H1 (cell line): ENCODE measurements around the gene NECTIN1. TPM values are rescaled to one million over a fixed set of nuclear protein-coding genes. Genes with fewer than 3 reads are reported as not detected.
A peak's percentile ranks its signal among the peaks of the same experiment; 100 is the strongest.

ENCODE experiments used
- CTCF ChIA-PET: fragments of 300-600 bp; sonication (Branson Sonifier 250); formaldehyde crosslinking; loops from one replicate; lab custom pipeline; 2021; ENCODE audit not compliant: partially characterized antibody; lab: Charles Lee
- POLR2A ChIA-PET: fragments of 300-600 bp; sonication (Branson Sonifier 250); formaldehyde crosslinking; loops from one replicate; lab custom pipeline; 2021; ENCODE audit warnings: inconsistent platforms; ENCODE audit not compliant: partially characterized antibody; lab: Charles Lee
- DNase-seq, 2 experiments: peaks; one replicate each; pipeline versions ENCODE4 v3.0.0 to v3.0.0-alpha.2; 2010 to 2022; ENCODE audit warnings: low spot score in 2 of 2, low read depth in 1 of 2, mixed read lengths in 1 of 2
- FAIRE-seq: peaks from 2 replicates; lab custom pipeline; 2011; peaks lifted over from hg19 to GRCh38; lab: Jason Lieb, UNC
- H2AFZ ChIP-seq: 2 replicates; pipeline ENCODE4 v1.8.1; 2012; ENCODE audit warnings: low read length, inconsistent platforms
- H2AK5ac ChIP-seq: 2 replicates; pipeline ENCODE4 v1.6.1; 2013; ENCODE audit warnings: low read depth, low read length
- H2BK120ac ChIP-seq: replicated peaks from 2 replicates; pipeline ENCODE3; 2013; ENCODE audit warnings: low read depth, low read length, inconsistent platforms
- H2BK12ac ChIP-seq: 2 replicates; pipeline ENCODE4 v1.6.1; 2013; ENCODE audit warnings: low read depth, low read length
- H2BK15ac ChIP-seq: 2 replicates; pipeline ENCODE4 v1.6.1; 2013; ENCODE audit warnings: low read length
- H2BK20ac ChIP-seq: 2 replicates; pipeline ENCODE4 v1.6.1; 2013; ENCODE audit warnings: low read length
- H2BK5ac ChIP-seq: 2 replicates; pipeline ENCODE4 v1.6.1; 2013; ENCODE audit warnings: low read depth, low read length
- H3K14ac ChIP-seq: 2 replicates; pipeline ENCODE4 v1.6.1; 2013; ENCODE audit warnings: inconsistent platforms; ENCODE audit not compliant: insufficient read length
- H3K18ac ChIP-seq: 2 replicates; pipeline ENCODE4 v1.6.1; 2013; ENCODE audit warnings: low read length; ENCODE audit errors: extremely low read depth
- H3K23ac ChIP-seq: 2 replicates; pipeline ENCODE4 v1.6.1; 2013; ENCODE audit warnings: inconsistent platforms; ENCODE audit not compliant: insufficient read length
- H3K23me2 ChIP-seq: 2 replicates; pipeline ENCODE4 v1.6.1; 2013; ENCODE audit warnings: low read depth, low read length
- H3K27ac ChIP-seq: 2 replicates; pipeline ENCODE4 v1.6.1; 2011; ENCODE audit warnings: low read depth, low read length, inconsistent platforms
- H3K27me3 ChIP-seq, 4 experiments: replicated peaks in 1 of 4; 1 replicate in 1 of 4; 2 replicates in 3 of 4; pipeline versions ENCODE4 v1.6.1 to v1.8.1; 2011 to 2013; ENCODE audit warnings: low read length in 3 of 4, mild to moderate bottlenecking in 3 of 4, inconsistent platforms in 2 of 4, mixed read lengths in 2 of 4, moderate library complexity in 1 of 4; ENCODE audit not compliant: control insufficient read depth in 3 of 4, insufficient read depth in 3 of 4; ENCODE audit errors: extremely low read depth in 1 of 4
- H3K36me3 ChIP-seq, 4 experiments: 2 replicates each; pipeline versions ENCODE4 v1.6.1 to v1.8.1; 2011 to 2013; ENCODE audit warnings: mild to moderate bottlenecking in 4 of 4, low read length in 3 of 4, moderate library complexity in 2 of 4, control low read depth in 1 of 4, inconsistent platforms in 1 of 4; ENCODE audit not compliant: insufficient read depth in 4 of 4, control insufficient read depth in 2 of 4
- H3K4ac ChIP-seq: replicated peaks from 2 replicates; pipeline ENCODE3; 2013; ENCODE audit warnings: low read length, low read depth, mixed read lengths, inconsistent platforms; ENCODE audit not compliant: insufficient read length
- H3K4me1 ChIP-seq, 4 experiments: replicated peaks in 1 of 4; 1 replicate in 1 of 4; 2 replicates in 3 of 4; pipeline versions ENCODE4 v1.6.1 to v1.8.1; 2011 to 2013; ENCODE audit warnings: low read length in 3 of 4, inconsistent platforms in 2 of 4, mixed read lengths in 1 of 4; ENCODE audit not compliant: insufficient read depth in 4 of 4, control insufficient read depth in 3 of 4
- H3K4me2 ChIP-seq, 2 experiments: 2 replicates each; pipeline versions ENCODE4 v1.6.1 to v1.8.1; 2011 to 2013; ENCODE audit warnings: low read depth in 2 of 2, low read length in 2 of 2, control low read depth in 1 of 2, inconsistent platforms in 1 of 2, mild to moderate bottlenecking in 1 of 2; ENCODE audit not compliant: insufficient read depth in 1 of 2
- H3K4me3 ChIP-seq, 4 experiments: fragments of 200-600, 300-600 bp in 1 of 4; sonication (generic), shearing (Covaris generic), sonication (Bioruptor Twin) in 1 of 4; 2 replicates each; pipeline versions ENCODE4 v1.5.1 to v1.8.1; 2011 to 2016; ENCODE audit warnings: low read length in 4 of 4, low read depth in 3 of 4, control low read depth in 2 of 4, inconsistent platforms in 2 of 4, mild to moderate bottlenecking in 2 of 4, mixed read lengths in 1 of 4, moderate library complexity in 1 of 4; ENCODE audit not compliant: insufficient read depth in 2 of 4; ENCODE audit errors: extremely low read depth in 1 of 4
- H3K56ac ChIP-seq: replicated peaks from 2 replicates; pipeline ENCODE3; 2013; ENCODE audit warnings: low read depth, mild to moderate bottlenecking, mixed read lengths, low read length, inconsistent platforms; ENCODE audit not compliant: insufficient read length
- H3K79me1 ChIP-seq: 2 replicates; pipeline ENCODE4 v1.6.1; 2013; ENCODE audit warnings: low read depth, low read length, control low read depth
- H3K79me2 ChIP-seq, 2 experiments: 2 replicates each; pipeline versions ENCODE4 v1.6.1 to v1.8.1; 2012 to 2013; ENCODE audit warnings: low read length in 2 of 2, mild to moderate bottlenecking in 2 of 2, inconsistent platforms in 1 of 2; ENCODE audit not compliant: insufficient read depth in 2 of 2, control insufficient read depth in 1 of 2
- H3K9ac ChIP-seq, 4 experiments: replicated peaks in 1 of 4; 1 replicate in 1 of 4; 2 replicates in 3 of 4; pipeline versions ENCODE4 v1.6.1 to v1.8.1; 2011 to 2013; ENCODE audit warnings: low read depth in 3 of 4, low read length in 3 of 4, control low read depth in 2 of 4, mild to moderate bottlenecking in 2 of 4, moderate library complexity in 2 of 4, inconsistent platforms in 1 of 4; ENCODE audit errors: extremely low read depth in 1 of 4
- H3K9me3 ChIP-seq, 2 experiments: 2 replicates each; pipeline versions ENCODE4 v1.6.1 to v1.8.1; 2012 to 2013; ENCODE audit warnings: mild to moderate bottlenecking in 2 of 2, moderate library complexity in 2 of 2, control low read depth in 1 of 2, inconsistent platforms in 1 of 2, low read depth in 1 of 2, low read length in 1 of 2, mixed read lengths in 1 of 2; ENCODE audit not compliant: insufficient read depth in 2 of 2
- H4K20me1 ChIP-seq, 2 experiments: replicated peaks in 1 of 2; 2 replicates each; pipeline versions ENCODE3 to v1.8.1; 2011 to 2013; ENCODE audit warnings: inconsistent platforms in 2 of 2, low read length in 2 of 2, mild to moderate bottlenecking in 1 of 2; ENCODE audit not compliant: insufficient read depth in 2 of 2, control insufficient read depth in 1 of 2
- H4K5ac ChIP-seq: 2 replicates; pipeline ENCODE4 v1.6.1; 2013; ENCODE audit warnings: low read length, low read depth, mixed read lengths, inconsistent platforms; ENCODE audit not compliant: insufficient read length
- H4K8ac ChIP-seq: 2 replicates; pipeline ENCODE4 v1.8.0; 2013; ENCODE audit warnings: mild to moderate bottlenecking, moderate library complexity, low read length, inconsistent platforms; ENCODE audit not compliant: insufficient read depth; ENCODE audit errors: extremely low read depth
- H4K91ac ChIP-seq: replicated peaks from 2 replicates; pipeline ENCODE3; 2013; ENCODE audit warnings: low read length, mixed read lengths, inconsistent platforms; ENCODE audit not compliant: insufficient read length
- EGR1 ChIP-seq: IDR thresholded peaks from 2 replicates; pipeline ENCODE4 v1.6.1; 2011; ENCODE audit warnings: low read depth, low read length, borderline replicate concordance
- HDAC2 ChIP-seq, 2 experiments: fragments of 300-600 bp in 1 of 2; sonication (generic) in 1 of 2; IDR thresholded peaks; 2 replicates each; pipeline ENCODE4 v1.6.1; 2011 to 2012; ENCODE audit warnings: low read depth in 2 of 2, low read length in 2 of 2, mild to moderate bottlenecking in 2 of 2, moderate library complexity in 2 of 2, borderline replicate concordance in 1 of 2, inconsistent platforms in 1 of 2
- KDM1A ChIP-seq: fragments of 200-600, 300-600 bp; sonication (generic); IDR thresholded peaks from 2 replicates; pipeline ENCODE4 v1.7.1; 2016; ENCODE audit warnings: mild to moderate bottlenecking, low read length, borderline replicate concordance
- PHF8 ChIP-seq: fragments of 200-600 bp; sonication (generic); conservative IDR thresholded peaks from 2 replicates; pipeline ENCODE4 v1.7.1; 2012; ENCODE audit warnings: low read depth, mild to moderate bottlenecking, inconsistent platforms, low read length, moderate library complexity
- RNF2 ChIP-seq: fragments of 200-900, 300-1000 bp; sonication (generic); IDR thresholded peaks from 2 replicates; pipeline ENCODE4 v1.7.1; 2016; ENCODE audit warnings: borderline replicate concordance, low read depth, mild to moderate bottlenecking, antibody characterized with exemption, low read length; ENCODE audit not compliant: poor library complexity, severe bottlenecking; ENCODE audit errors: missing control alignments
- SRF ChIP-seq: IDR thresholded peaks from 2 replicates; pipeline ENCODE4 v1.6.1; 2011; ENCODE audit warnings: mild to moderate bottlenecking, low read depth, low read length, moderate library complexity
- TBP ChIP-seq: IDR thresholded peaks from 2 replicates; pipeline ENCODE4 v1.6.1; 2011; ENCODE audit warnings: low read depth, low read length, improper control_type of control experiment
- WGBS, 2 experiments: shearing (Covaris generic) in 1 of 2; methylation state at CpG; one replicate each; pipeline versions ENCODE4 v1.1.6 to v1.1.7; 2013 to 2015; ENCODE audit warnings: low lambda C conversion rate in 2 of 2, mixed read lengths in 2 of 2, inconsistent platforms in 1 of 2, low coverage in 1 of 2, missing lambda C conversion rate in 1 of 2; ENCODE audit not compliant: insufficient replicate concordance in 2 of 2, insufficient coverage in 1 of 2, insufficient read length in 1 of 2; ENCODE audit errors: extremely low coverage in 1 of 2, missing lambda C conversion rate in 1 of 2; 5-methylcytosine and 5-hydroxymethylcytosine counted together
- polyA plus RNA-seq, 7 experiments: library from polyadenylated mRNA; depleted of rRNA in 3 of 7; stranded (reverse) in 5 of 7; unstranded in 2 of 7; fragments of >200 nt in 5 of 7; fragments of 200-250 nt in 2 of 7; gene quantifications; 1 replicate in 5 of 7; 2 replicates in 1 of 7; 4 replicates in 1 of 7; pipeline versions ENCODE4 v1.2.1 to v1.2.3, GENCODE V29; 2011 to 2013; ENCODE audit warnings: missing spikeins in 2 of 7, mixed read lengths in 2 of 7
- total RNA-seq: library from RNA; stranded (reverse); fragmentation: NEBNext Ultra II Directional; extraction: Animal tissue kit (Norgen Biotek cat#: 25700); gene quantifications from 2 replicates; pipeline ENCODE4 v1.2.1, GENCODE V29; 2021
- TF ChIP-seq, protein P1 (sequence below): IDR thresholded peaks from 2 replicates; pipeline ENCODE4 v1.6.1; 2012; ENCODE audit warnings: low read length, inconsistent platforms

The NECTIN1 gene
- total and polyA plus RNA-seq, 2 of the 8 experiments (the other 6 are each of a cell fraction or from before 2014, with no cell fraction given) = 43.2 to 97.7 TPM

DNA sequence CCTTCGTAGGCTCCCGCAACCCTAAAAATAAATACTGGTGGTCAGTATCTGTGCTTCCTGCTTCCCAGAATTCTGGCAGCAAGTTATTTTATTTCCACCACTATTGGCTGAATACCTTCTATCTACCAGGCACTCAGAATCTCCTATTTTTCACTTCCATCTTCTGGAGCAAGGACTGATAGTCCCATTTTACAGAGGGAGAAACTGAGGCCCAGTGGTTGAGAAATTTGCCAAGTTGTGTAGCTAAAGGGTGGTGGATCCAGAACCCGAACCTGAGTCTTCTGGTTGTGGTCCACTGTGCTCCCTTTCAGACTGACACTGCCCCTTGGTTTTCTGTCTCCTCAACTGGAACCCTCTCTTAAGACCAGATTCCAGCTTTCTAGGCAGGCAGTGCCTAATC is 31.6 kb downstream of the NECTIN1 start:
- Histone ChIP-seq H4K20me1 (peaks cover 45 to 47% of the 10 kb centered on the region in 2 experiments), H2BK5ac (no peak overlapping the region), H3K79me1 (peaks cover 28% of the 10 kb centered on the region), H3K36me3 (no peaks in the 10 kb centered on the region), H3K23ac (no peak overlapping the region), H3K14ac (no peak overlapping the region), H2BK20ac (no peak overlapping the region), H3K27ac (no peak overlapping the region), H3K23me2 (no peaks in the 10 kb centered on the region), H3K4ac (no peak overlapping the region), H3K79me2 (peaks cover 0 to 87% of the 10 kb centered on the region in 2 experiments; a peak in 3 of 4 replicates), H4K91ac (no peak overlapping the region), H3K4me2 (no peak overlapping the region), H2BK15ac (no peak overlapping the region), H2BK120ac (no peak overlapping the region), H3K18ac (0 out of 2 replicates have a peak overlapping the region, but pooled peaks have one; percentile 27), H3K4me1 (peaks cover 10 to 47% (median 36%) of the 10 kb centered on the region in 4 experiments), H3K27me3 (no peaks in the 10 kb centered on the region), H3K9me3 (no peaks in the 10 kb centered on the region), H2AK5ac (no peak overlapping the region), H4K8ac (no peak overlapping the region), H2AFZ (no peak overlapping the region), H2BK12ac (no peak overlapping the region), H4K5ac (no peak overlapping the region), H3K4me3 (no peak overlapping the region), H3K56ac (no peak overlapping the region), H3K9ac (no peak overlapping the region)
- ChIA-PET POLR2A (no interaction called here), CTCF (interaction anchor here (0.7 to 1.9 kb wide), 5 partner anchors 18 to 215 kb away, joined by 3 to 5 read pairs (median 3); no protein-coding TSS in a partner anchor)
- FAIRE-seq (no peak), DNase-seq (no peak)
- WGBS, 2 experiments = 90% methylated on average over 3 of the region's 3 CpGs; no CpG with 5 or more reads in 1 of the 2 experiments
- TF ChIP-seq HDAC2 (IDR thresholded peaks at IDR 0.05; ENCODE audit: borderline replicate concordance in 1 of 2, low read depth in 2 of 2, low read length in 2 of 2) = 0 out of 4 replicates have a peak, but pooled peaks of 1 of the 2 experiments have one; percentile 20
- TF ChIP-seq KDM1A = peak; percentile 71; the same call in 1 of the 2 replicates
- TF ChIP-seq RNF2 = no peak
- TF ChIP-seq EGR1 = no peak
- TF ChIP-seq PHF8 = no peak
- TF ChIP-seq, protein P1, sequence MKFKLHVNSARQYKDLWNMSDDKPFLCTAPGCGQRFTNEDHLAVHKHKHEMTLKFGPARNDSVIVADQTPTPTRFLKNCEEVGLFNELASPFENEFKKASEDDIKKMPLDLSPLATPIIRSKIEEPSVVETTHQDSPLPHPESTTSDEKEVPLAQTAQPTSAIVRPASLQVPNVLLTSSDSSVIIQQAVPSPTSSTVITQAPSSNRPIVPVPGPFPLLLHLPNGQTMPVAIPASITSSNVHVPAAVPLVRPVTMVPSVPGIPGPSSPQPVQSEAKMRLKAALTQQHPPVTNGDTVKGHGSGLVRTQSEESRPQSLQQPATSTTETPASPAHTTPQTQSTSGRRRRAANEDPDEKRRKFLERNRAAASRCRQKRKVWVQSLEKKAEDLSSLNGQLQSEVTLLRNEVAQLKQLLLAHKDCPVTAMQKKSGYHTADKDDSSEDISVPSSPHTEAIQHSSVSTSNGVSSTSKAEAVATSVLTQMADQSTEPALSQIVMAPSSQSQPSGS = no peak
- no peak for TF ChIP-seq TBP
- TF ChIP-seq SRF = no peak
